Ishikawa (cell line): ENCODE measurements around the gene EP400.

ENCODE experiments used
- FOXM1 ChIP-seq: IDR thresholded peaks from 2 replicates; pipeline ENCODE4 v1.6.1; 2012; ENCODE audit warnings: low read depth, borderline replicate concordance
- RAD21 ChIP-seq: IDR thresholded peaks from 2 replicates; pipeline ENCODE4 v1.6.1; 2012; ENCODE audit warnings: low read depth
- YY1 ChIP-seq: IDR thresholded peaks from 2 replicates; pipeline ENCODE4 v1.6.1; 2012; ENCODE audit warnings: low read depth
- TF ChIP-seq, protein P1 (sequence below): IDR thresholded peaks from 2 replicates; pipeline ENCODE4 v1.6.1; 2012

DNA sequence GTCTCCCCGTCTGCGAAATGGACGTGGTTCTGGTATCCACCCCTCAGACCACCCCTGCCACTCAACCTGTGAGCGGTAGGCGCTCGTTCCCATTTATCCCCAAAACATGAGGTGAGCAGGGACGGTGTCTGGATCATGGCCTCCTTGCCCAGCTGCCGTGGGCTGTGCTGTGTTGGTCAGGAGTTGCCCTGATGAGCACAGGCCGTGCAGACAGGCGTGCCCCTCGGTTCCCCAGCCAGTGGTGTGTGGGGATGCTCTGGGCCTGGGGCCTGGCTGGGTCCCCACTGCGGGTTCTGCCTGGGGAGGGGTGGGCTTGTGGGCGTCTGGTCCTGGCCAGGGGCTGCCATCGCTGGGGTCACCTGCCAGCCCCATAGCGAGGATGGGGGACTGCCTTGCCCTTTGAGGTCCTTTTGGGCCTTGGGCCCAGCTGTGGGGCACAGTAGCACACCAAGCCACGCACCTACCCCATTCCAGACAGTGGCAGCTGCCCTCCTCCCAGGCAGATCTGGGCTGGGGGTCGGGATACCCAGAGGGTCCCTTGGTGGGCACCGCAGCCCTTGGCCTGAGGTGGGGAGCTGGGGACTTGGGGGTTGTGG lies 31.9 kb upstream of the EP400 start:
- no peak for TF ChIP-seq RAD21
- TF ChIP-seq FOXM1 = no peak
- no peak for TF ChIP-seq YY1
- TF ChIP-seq, protein P1, sequence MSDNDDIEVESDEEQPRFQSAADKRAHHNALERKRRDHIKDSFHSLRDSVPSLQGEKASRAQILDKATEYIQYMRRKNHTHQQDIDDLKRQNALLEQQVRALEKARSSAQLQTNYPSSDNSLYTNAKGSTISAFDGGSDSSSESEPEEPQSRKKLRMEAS = no peak
